Nucleus accumbens (tissue), 56 donors: ENCODE results near the gene HLA-DRB1.
A peak's percentile ranks its signal among the peaks of the same experiment; 100 is the strongest.
"Not testable (repeated sequence)": the region's sequence is repeated elsewhere in the genome, so short reads cannot be mapped to it uniquely, and the experiment has no call there.

Source experiments
- DNase-seq, 56 donors: peaks; one replicate each; lab custom pipeline; 2025; lab: John Stamatoyannopoulos, UW

The HLA-DRB1 gene

GRCh38 chr6:32565511-32565910 is 24.1 kb downstream of the HLA-DRB1 start:
- DNase-seq = no peak

- DNase-seq = no peak
Measured at GRCh38 chr6:32562940-32563339, 26.7 kb downstream of the HLA-DRB1 start.

- DNase-seq = no peak
Measured at GRCh38 chr6:32559747-32560146, 29.9 kb downstream of the HLA-DRB1 start.

- DNase-seq = no peak
Measured at GRCh38 chr6:32558426-32559057, 31.1 kb downstream of the HLA-DRB1 start.

- no peak for DNase-seq
Measured at GRCh38 chr6:32554116-32554965, 35.3 kb downstream of the HLA-DRB1 start.

GRCh38 chr6:32553037-32553742 is 36.5 kb downstream of the HLA-DRB1 start:
- no peak for DNase-seq

- DNase-seq = no peak
Measured at GRCh38 chr6:32551410-32551809, 38.2 kb downstream of the HLA-DRB1 start.

- no peak for DNase-seq
Measured at GRCh38 chr6:32539839-32540238, 49.8 kb downstream of the HLA-DRB1 start.

GRCh38 chr6:32530431-32530793 is 59.2 kb downstream of the HLA-DRB1 start:
- DNase-seq = not testable (repeated sequence)

GRCh38 chr6:32529697-32530430 is 59.8 kb downstream of the HLA-DRB1 start, which contains the start of gene HLA-DRB5:
TSS of gene HLA-DRB5 (minus strand) at chr6:32530287. CDS start at chr6:32530224, 63 bp downstream.
- peak in 5 of 56 donors; percentile 1 to 16 (median 2) for DNase-seq
